ENCODE results near the gene MC3R.

MC3R gene

DNA sequence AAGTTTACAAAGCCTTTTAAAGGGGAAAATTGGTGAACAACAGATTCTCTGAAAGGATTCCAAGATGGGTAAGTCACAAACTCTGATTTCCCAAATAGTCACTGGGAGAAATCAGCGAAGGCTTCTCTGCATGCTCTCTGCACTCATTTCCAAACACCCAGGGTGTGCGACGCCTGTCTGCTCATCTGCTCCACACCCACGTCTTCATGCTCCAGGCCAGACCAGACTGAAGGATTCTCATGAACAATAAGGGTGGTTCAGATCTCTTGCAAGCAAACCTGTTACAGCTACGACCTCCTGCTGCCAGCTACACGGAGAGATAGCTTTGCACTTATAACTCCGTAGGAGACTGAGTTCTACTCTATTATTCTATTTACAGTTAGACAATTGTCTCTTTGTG is 1.4 kb downstream of the MC3R start:
- DNase-seq (ENCODE audit: low spot score): peak; percentile 54

- DNase-seq (ENCODE audit: low spot score): no peak
Observed at GRCh38 chr20:56257604-56258003, 9.1 kb downstream of the MC3R start.

GRCh38 chr20:56259948-56260347 is 11.4 kb downstream of the MC3R start:
- no peak for DNase-seq (ENCODE audit: low spot score)

DNA sequence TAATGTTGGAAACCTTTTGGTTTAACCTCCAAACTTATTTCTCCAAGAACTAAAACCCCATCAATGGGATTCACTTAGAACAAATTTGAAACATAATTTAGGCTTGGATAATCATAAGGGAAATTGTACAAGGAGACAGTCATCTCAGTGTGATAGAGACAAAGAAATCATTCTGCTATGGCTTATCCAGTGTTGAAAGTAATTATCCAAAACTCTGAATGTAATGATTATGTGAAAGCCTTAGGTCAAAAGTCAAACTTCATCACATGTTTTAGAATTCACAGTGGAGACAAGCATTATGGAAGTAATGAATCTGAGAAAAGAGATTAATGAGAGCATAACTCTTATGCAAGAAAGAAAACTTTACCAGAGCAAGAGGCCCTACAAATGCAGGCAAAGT is 20.0 kb downstream of the MC3R start:
- no peak for DNase-seq (ENCODE audit: low spot score)

DNA sequence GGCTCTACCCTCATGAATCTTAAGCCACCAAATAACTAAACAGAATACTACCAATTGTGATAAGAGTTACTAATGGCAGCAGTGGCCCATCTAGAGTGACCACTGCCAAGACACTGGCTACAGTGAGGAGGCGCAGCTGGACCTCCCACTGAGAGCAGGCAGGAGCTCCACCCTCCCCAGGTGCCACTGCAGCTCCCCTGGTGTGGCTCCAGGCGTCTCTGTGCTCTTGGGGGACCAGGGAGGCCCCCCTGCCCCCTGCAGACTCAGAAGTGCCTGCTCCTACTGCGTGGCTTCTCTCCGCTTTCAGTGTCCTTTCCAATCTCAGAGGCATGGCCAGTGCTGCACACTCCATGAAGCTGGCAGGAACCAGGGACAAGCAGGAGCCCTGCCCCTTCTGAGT is 23.4 kb downstream of the MC3R start:
- DNase-seq (ENCODE audit: low spot score): no peak

DNA sequence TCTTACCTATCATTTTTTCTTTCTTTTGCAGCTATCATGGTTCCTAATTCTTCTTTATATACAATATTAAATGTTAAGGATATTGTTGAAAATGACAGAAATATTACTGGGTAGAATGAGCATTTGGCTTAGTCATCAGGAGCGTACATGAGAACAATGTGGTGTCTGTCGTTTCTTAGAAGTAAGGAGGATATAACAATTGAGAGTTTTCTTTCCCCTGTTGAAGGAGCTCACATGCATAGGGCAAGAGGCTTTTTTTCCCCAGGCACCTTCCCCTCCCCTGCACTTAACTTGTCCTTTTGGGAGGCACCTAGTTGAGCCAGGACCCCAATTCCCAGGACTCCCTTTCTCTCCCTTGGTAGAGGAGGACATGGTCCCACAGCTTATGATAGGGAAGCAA is 25.0 kb downstream of the MC3R start:
- DNase-seq (ENCODE audit: low spot score): no peak

- no peak for DNase-seq (ENCODE audit: low spot score)
Observed at GRCh38 chr20:56274156-56274555, 25.6 kb downstream of the MC3R start.

- no peak for DNase-seq (ENCODE audit: low spot score)
Observed at GRCh38 chr20:56278196-56278595, 29.7 kb downstream of the MC3R start.

DNA sequence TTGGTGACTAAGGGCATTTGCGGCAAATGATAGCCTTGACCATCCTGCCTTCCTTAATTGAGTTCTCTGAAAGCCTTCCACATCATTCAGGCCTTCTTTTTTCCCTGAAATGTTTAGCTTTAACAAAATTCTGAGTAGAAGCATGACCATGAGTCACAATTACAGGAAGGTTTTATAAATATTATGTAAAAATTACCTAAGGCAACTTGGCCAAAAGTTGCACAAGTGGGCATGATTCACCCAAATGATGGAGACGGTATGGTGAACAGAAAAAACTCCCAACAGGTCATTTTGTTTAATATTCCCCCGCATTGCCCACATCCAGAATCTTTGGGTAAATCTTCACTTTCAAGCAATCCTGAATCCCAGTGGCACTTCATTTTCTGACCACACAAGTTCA is 37.0 kb downstream of the MC3R start:
- no peak for DNase-seq (ENCODE audit: low spot score)

DNA sequence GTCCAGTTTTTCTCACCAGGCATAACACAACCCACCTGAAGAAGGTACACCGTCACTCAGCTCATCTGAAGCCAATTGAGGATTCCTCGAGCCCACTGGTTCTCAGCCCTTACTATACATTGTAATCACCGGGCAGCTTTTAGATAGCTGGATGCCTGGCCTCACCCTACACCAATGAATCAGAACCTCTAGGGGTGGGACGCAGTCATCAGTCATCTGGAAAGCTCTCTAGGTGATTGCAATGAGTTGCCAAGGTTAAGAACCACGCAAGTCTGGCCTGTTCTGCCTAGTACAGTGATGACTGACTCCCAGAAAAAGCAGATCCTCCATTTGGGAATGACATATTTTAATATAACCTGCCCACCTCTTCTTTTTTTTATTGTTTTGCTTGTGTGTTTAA is 41.1 kb downstream of the MC3R start:
- DNase-seq (ENCODE audit: low spot score): no peak

DNA sequence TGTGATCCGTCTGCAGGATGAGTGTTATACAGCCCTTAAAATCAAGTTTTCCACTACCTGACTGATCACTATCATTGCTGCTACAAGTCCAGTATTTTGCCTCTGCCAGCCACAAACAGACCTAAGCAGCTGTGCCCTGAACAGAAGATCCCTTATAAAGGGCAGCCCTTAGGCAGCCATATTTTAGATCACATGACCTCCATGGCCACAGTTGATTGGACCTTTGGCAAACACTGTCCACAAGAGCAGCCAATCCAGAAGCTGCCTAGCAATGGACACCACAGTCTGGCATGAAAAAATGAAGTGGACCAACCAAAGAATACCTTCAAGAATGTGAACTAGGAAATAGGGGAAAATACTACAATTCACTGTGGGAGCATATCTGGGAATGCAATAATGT is 50.8 kb downstream of the MC3R start:
- DNase-seq (ENCODE audit: low spot score): no peak
